GM12865 (cell line): Measurements from ENCODE around the gene FSIP1.

ENCODE experiments used
- DNase-seq: peaks from one replicate; pipeline ENCODE4 v3.0.0; 2010; ENCODE audit warnings: low read depth
- H3K4me3 ChIP-seq: 2 replicates; pipeline ENCODE4 v1.5.1; 2011; ENCODE audit warnings: mild to moderate bottlenecking, low read depth, low read length, control low read depth
- TF ChIP-seq, protein P1 (sequence below): IDR thresholded peaks from 2 replicates; pipeline ENCODE4 v1.5.1; 2011; ENCODE audit warnings: low read length, control low read depth, low read depth, inconsistent platforms; ENCODE audit not compliant: insufficient read depth; ENCODE audit errors: missing control alignments

The FSIP1 gene

DNA sequence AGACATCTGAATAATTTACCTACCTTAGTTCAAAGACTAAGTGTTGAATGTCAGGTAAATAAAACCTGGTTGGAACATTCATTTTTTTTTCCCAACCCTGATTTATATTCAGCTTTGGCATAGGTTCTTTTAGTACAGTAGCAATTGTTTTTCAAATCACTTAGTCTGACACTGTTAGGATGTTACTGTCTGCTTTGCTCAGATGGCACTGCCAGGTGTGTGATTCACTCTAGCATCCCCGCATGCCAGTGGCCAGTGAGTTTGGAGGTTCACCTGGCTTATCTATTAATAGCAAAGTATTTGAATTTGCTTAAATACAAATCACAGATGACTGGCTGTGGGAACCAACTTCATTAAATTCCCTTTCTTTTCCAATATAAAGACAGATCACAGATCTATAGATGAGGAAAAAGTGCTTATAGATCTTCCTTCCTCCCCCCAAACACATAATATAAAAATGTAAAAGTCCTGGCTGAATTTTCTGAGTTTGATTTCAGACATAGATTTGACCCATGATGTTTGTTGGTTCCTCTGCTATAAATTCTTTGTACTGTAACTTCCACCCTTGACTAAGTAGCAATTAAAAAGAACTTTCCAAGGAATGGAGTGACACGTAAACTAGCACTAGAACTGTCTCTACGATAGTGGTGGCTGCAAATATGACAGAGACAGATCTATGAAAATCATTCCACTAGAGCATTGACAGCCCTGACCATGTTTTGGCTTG, 197.8 kb downstream of the FSIP1 start:
- no peak overlapping the region for H3K4me3 ChIP-seq
- TF ChIP-seq, protein P1, sequence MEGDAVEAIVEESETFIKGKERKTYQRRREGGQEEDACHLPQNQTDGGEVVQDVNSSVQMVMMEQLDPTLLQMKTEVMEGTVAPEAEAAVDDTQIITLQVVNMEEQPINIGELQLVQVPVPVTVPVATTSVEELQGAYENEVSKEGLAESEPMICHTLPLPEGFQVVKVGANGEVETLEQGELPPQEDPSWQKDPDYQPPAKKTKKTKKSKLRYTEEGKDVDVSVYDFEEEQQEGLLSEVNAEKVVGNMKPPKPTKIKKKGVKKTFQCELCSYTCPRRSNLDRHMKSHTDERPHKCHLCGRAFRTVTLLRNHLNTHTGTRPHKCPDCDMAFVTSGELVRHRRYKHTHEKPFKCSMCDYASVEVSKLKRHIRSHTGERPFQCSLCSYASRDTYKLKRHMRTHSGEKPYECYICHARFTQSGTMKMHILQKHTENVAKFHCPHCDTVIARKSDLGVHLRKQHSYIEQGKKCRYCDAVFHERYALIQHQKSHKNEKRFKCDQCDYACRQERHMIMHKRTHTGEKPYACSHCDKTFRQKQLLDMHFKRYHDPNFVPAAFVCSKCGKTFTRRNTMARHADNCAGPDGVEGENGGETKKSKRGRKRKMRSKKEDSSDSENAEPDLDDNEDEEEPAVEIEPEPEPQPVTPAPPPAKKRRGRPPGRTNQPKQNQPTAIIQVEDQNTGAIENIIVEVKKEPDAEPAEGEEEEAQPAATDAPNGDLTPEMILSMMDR = no peak
- DNase-seq = no peak

DNA sequence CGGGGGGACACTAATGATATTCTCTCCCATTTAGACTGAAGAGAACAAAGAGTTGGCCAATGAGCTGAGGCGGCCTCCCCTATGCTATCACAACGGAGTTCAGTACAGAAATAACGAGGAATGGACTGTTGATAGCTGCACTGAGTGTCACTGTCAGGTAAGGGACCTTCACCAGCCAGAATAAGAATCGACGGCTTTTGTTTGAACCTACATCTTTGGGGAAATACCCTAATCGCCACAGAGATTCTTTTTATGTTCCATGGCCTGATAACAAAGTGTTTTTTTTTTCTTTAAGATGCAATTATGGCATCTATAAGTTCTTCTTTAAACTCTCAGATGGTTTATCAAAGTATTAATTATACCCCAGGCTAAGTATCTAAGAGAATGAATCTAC, 198.4 kb downstream of the FSIP1 start:
- H3K4me3 ChIP-seq = no peak overlapping the region
- TF ChIP-seq, protein P1 = no peak
- DNase-seq = no peak

DNA sequence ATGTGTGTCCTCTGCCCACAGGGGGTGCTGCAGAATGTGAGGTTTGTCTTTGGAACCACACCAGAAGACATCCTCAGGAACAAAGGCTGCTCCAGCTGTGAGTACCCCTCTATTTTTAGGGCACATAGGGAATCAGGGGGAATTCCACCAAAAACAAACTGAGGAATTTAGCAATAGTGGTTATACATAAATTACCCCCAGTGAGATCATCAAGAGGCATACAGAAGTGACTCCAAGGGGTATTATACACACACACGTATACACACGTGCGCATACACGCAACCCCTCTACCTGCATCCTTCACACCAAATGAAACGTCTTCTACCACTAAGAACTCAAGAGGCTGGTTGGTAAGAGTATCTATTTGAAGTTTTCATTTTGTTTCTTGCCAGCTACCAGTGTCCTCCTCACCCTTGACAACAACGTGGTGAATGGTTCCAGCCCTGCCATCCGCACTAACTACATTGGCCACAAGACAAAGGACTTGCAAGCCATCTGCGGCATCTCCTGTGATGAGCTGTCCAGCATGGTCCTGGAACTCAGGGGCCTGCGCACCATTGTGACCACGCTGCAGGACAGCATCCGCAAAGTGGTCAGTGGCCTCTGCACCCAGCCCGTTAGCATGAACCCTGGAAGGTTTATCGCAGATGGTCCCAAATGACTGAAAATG, 198.9 kb downstream of the FSIP1 start:
- DNase-seq = peak; percentile 44
- TF ChIP-seq, protein P1 = peak; percentile 44
- no peak overlapping the region for H3K4me3 ChIP-seq

DNA sequence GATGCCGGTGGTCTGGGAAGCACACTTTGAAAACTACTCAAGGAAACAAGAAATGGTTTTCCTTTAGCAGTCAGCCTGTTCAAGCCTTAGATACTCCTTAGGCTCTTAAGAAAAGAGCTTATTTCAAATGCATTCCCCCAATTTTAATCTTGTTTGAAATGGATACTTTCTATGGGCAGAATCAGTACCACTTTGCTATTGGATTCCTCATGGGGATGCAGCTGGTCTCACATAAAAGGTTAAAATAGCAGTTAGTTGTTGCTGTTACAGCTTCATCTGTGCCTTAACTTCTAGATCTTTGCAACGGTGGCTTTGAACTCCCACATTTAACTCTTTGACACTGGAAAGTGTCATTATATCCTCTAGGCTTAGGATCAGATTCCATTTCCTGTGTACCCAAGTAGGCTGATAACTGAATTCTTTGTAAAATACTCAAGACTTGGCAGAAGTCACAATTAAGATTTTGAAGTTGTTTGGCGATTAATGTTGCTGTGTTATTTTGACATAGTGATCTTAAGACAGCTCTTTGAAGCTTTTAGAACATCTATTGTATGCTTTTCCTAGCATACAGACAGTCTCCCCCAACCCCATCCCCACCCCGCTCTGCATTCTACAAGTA, 199.6 kb downstream of the FSIP1 start:
- DNase-seq = no peak
- TF ChIP-seq, protein P1 = no peak
- no peak overlapping the region for H3K4me3 ChIP-seq

DNA sequence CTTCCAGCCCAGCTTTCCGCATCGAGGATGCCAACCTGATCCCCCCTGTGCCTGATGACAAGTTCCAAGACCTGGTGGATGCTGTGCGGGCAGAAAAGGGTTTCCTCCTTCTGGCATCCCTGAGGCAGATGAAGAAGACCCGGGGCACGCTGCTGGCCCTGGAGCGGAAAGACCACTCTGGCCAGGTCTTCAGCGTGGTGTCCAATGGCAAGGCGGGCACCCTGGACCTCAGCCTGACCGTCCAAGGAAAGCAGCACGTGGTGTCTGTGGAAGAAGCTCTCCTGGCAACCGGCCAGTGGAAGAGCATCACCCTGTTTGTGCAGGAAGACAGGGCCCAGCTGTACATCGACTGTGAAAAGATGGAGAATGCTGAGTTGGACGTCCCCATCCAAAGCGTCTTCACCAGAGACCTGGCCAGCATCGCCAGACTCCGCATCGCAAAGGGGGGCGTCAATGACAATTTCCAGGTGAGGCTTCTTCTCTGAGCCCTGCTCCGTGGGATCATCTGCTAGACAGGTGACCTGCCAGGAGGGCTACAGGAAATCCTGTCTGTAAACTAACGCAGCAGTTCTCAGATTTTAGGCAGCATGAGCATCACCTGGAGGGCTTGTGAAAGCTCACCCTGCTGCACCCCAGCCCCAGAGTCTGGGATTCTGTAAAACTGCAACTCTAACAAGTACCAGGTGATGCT, 200.2 kb downstream of the FSIP1 start:
- DNase-seq = no peak
- TF ChIP-seq, protein P1 = no peak
- H3K4me3 ChIP-seq = no peak overlapping the region

DNA sequence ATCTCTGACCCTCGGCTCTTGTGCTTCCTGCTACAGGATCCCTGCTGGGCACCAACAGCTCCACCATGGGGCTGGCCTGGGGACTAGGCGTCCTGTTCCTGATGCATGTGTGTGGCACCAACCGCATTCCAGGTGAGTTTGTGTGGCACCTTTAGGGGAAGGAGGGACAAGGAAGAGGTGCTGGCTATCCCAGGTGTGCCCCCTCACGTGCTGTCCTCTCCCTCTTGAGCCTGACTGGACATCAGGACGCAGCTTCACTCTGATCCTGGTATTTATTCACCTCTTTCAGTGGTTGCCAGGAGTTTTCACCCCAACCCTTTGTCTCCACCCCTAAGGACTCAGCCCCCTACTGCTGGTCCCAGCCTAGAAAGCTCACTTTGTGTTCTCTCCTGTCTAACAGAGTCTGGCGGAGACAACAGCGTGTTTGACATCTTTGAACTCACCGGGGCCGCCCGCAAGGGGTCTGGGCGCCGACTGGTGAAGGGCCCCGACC, 200.8 kb downstream of the FSIP1 start:
- DNase-seq = peak; percentile 21
- H3K4me3 ChIP-seq = no peak overlapping the region
- TF ChIP-seq, protein P1 = no peak
